ENCODE measurements around the gene HSPA8. TPM values are rescaled to one million over a fixed set of nuclear protein-coding genes. Genes with fewer than 3 reads are reported as not detected.

Gene HSPA8
- total RNA-seq, 1 experiment from 2014 or later, result 1,755 TPM

GRCh38 chr11:123072762-123073161 is 10.8 kb upstream of the HSPA8 start:
- Histone ChIP-seq H3K9me3 (ENCODE audit: control insufficient read depth, insufficient read depth, low read depth, low read length) (no peaks in the 10 kb centered on the region), H3K4me3 (ENCODE audit: low read depth in 2 of 2, low read length in 2 of 2) (no peak overlapping the region), H3K36me3 (ENCODE audit: control insufficient read depth, insufficient read depth, low read length) (no peaks in the 10 kb centered on the region), H3K27me3 (ENCODE audit: control insufficient read depth, insufficient read depth, low read length) (no peaks in the 10 kb centered on the region), H3K27ac (ENCODE audit: low read length) (no peak overlapping the region), H3K4me1 (ENCODE audit: control insufficient read depth, insufficient read depth, low read length) (no peaks in the 10 kb centered on the region; the same call in 1 of the 2 replicates)
- no peak for DNase-seq (ENCODE audit: low read depth, low spot score)
- intact Hi-C loops (cut with micrococcal nuclease; ENCODE audit: unreplicated experiment) (no loop called here), in situ Hi-C loops (cut with HindIII; ENCODE audit: low pct_unique_long_range_greater_than_20kb, low sequenced_read_pairs) (no loop called here)
- no peak for TF ChIP-seq REST (IDR thresholded peaks at IDR 0.05; ENCODE audit: insufficient read depth in 1 of 2, low read depth in 2 of 2, low read length in 1 of 2)
- no peak for TF ChIP-seq TCF7L2 (IDR thresholded peaks at IDR 0.05; ENCODE audit: low read depth, low read length)
- TF ChIP-seq SIN3A (IDR thresholded peaks at IDR 0.05; ENCODE audit: borderline replicate concordance, insufficient read depth, low read depth, low read length), result no peak
- no peak for TF ChIP-seq CTCF (IDR thresholded peaks at IDR 0.05)
- TF ChIP-seq POLR2AphosphoS5 (IDR thresholded peaks at IDR 0.05; ENCODE audit: low read depth, low read length), result no peak
- ChIA-PET POLR2A (no interaction called here), CTCF (no interaction called here)
- no TSS peak for BruUV-seq (replicated peaks)
- no peak for ATAC-seq

GRCh38 chr11:123072332-123072761 is 10.4 kb upstream of the HSPA8 start:
- Histone ChIP-seq H3K27me3 (ENCODE audit: control insufficient read depth, insufficient read depth, low read length) (no peaks in the 10 kb centered on the region), H3K4me3 (ENCODE audit: low read depth in 2 of 2, low read length in 2 of 2) (no peak overlapping the region), H3K9me3 (ENCODE audit: control insufficient read depth, insufficient read depth, low read depth, low read length) (no peaks in the 10 kb centered on the region), H3K27ac (ENCODE audit: low read length) (no peak overlapping the region), H3K4me1 (ENCODE audit: control insufficient read depth, insufficient read depth, low read length) (no peaks in the 10 kb centered on the region; the same call in 1 of the 2 replicates), H3K36me3 (ENCODE audit: control insufficient read depth, insufficient read depth, low read length) (no peaks in the 10 kb centered on the region)
- no peak for TF ChIP-seq POLR2AphosphoS5 (IDR thresholded peaks at IDR 0.05; ENCODE audit: low read depth, low read length)
- TF ChIP-seq TCF7L2 (IDR thresholded peaks at IDR 0.05; ENCODE audit: low read depth, low read length), result no peak
- no peak for TF ChIP-seq CTCF (IDR thresholded peaks at IDR 0.05)
- POLR2A ChIA-PET, result interaction anchor here (0.5 kb wide), 1 partner anchor 8 kb away, joined by 8 read pairs; no protein-coding TSS in a partner anchor
- ATAC-seq (no peak), DNase-seq (ENCODE audit: low read depth, low spot score) (no peak)
- BruUV-seq (replicated peaks), result no TSS peak
- CTCF ChIA-PET, result interaction anchor here (0.6 kb wide), 1 partner anchor 15 kb away, joined by 3 read pairs; no protein-coding TSS in a partner anchor
- in situ Hi-C loops (cut with HindIII; ENCODE audit: low pct_unique_long_range_greater_than_20kb, low sequenced_read_pairs) (no loop called here), intact Hi-C loops (cut with micrococcal nuclease; ENCODE audit: unreplicated experiment) (no loop called here)

Data from Panc1 (cell line).